IMR-90 (cell line): ENCODE data around the gene PPP4C. TPM values are rescaled to one million over a fixed set of nuclear protein-coding genes. Genes with fewer than 3 reads are reported as not detected.

Experiments
- ATAC-seq: fragments of 200-7000 bp; cut with Tn5 transposase; 2 replicates; pipeline ENCODE4 v1.9.1; 2020; ENCODE audit warnings: low read depth, mild to moderate bottlenecking, moderate library complexity
- BruUV-seq: library from RNA; stranded (reverse); fragments of 400-500 nt; replicated peaks from 2 replicates; lab custom pipeline; 2021; lab: Mats Ljungman, UMichigan
- CTCF ChIA-PET: fragments of 300-600 bp; formaldehyde crosslinking; extraction: SDS; loops from one replicate; lab custom pipeline; 2021; ENCODE audit warnings: antibody characterized with exemption; lab: Yijun Ruan, JAX
- POLR2A ChIA-PET: fragments of 300-600 bp; sonication (Branson Sonifier 250); formaldehyde crosslinking; loops from one replicate; lab custom pipeline; 2022; ENCODE audit warnings: antibody characterized with exemption; ENCODE audit not compliant: unreplicated experiment; lab: Charles Lee
- DNase-seq: peaks from one replicate; pipeline ENCODE4 v3.0.0; 2013
- H2AFZ ChIP-seq: replicated peaks from 2 replicates; pipeline ENCODE3; 2013; ENCODE audit warnings: low read length, mild to moderate bottlenecking; ENCODE audit not compliant: poor library complexity
- H2AK5ac ChIP-seq: 2 replicates; pipeline ENCODE4 v1.6.1; 2013; ENCODE audit warnings: low read depth, low read length, inconsistent platforms
- H2AK9ac ChIP-seq: replicated peaks from 2 replicates; pipeline ENCODE3; 2013; ENCODE audit warnings: mild to moderate bottlenecking, low read depth, low read length, moderate library complexity; ENCODE audit not compliant: poor library complexity
- H2BK120ac ChIP-seq: 2 replicates; pipeline ENCODE4 v1.6.1; 2013; ENCODE audit warnings: low read depth, low read length, inconsistent platforms
- H2BK15ac ChIP-seq: 3 replicates; pipeline ENCODE4 v1.6.1; 2013; ENCODE audit warnings: low read depth, low read length, inconsistent platforms
- H2BK20ac ChIP-seq: 2 replicates; pipeline ENCODE4 v1.6.1; 2013; ENCODE audit warnings: low read depth, mild to moderate bottlenecking, inconsistent platforms, low read length, moderate library complexity
- H2BK5ac ChIP-seq: 2 replicates; pipeline ENCODE4 v1.6.1; 2013; ENCODE audit warnings: mild to moderate bottlenecking, low read depth, low read length, inconsistent platforms; ENCODE audit not compliant: poor library complexity, severe bottlenecking
- H3K14ac ChIP-seq: replicated peaks from 2 replicates; pipeline ENCODE4 v1.6.1; 2013; ENCODE audit warnings: low read depth, low read length, inconsistent platforms
- H3K18ac ChIP-seq: 2 replicates; pipeline ENCODE4 v1.6.1; 2013; ENCODE audit warnings: low read depth, low read length, control low read depth
- H3K23ac ChIP-seq: 2 replicates; pipeline ENCODE4 v1.6.1; 2013; ENCODE audit warnings: low read depth, low read length, inconsistent platforms
- H3K27ac ChIP-seq: 2 replicates; pipeline ENCODE4 v1.5.1; 2013; ENCODE audit warnings: mild to moderate bottlenecking, control low read depth, low read length; ENCODE audit not compliant: insufficient read depth
- H3K27me3 ChIP-seq: 2 replicates; pipeline ENCODE4 v1.6.1; 2013; ENCODE audit warnings: low read length; ENCODE audit not compliant: control insufficient read depth, insufficient read depth
- H3K36me3 ChIP-seq: 2 replicates; pipeline ENCODE4 v1.6.1; 2013; ENCODE audit warnings: low read length, mixed read lengths; ENCODE audit not compliant: control insufficient read depth, insufficient read depth
- H3K4ac ChIP-seq: 2 replicates; pipeline ENCODE4 v1.6.1; 2013; ENCODE audit warnings: low read depth, low read length, inconsistent platforms
- H3K4me1 ChIP-seq: 2 replicates; pipeline ENCODE4 v1.6.1; 2013; ENCODE audit warnings: low read length, mixed read lengths; ENCODE audit not compliant: control insufficient read depth, insufficient read depth
- H3K4me2 ChIP-seq: 2 replicates; pipeline ENCODE4 v1.6.1; 2013; ENCODE audit warnings: low read depth, mild to moderate bottlenecking, control low read depth, low read length, moderate library complexity
- H3K4me3 ChIP-seq: 2 replicates; pipeline ENCODE4 v1.5.1; 2013; ENCODE audit warnings: low read depth, mild to moderate bottlenecking, control low read depth, low read length, moderate library complexity; ENCODE audit not compliant: insufficient read depth
- H3K56ac ChIP-seq: 2 replicates; pipeline ENCODE4 v1.6.1; 2013; ENCODE audit warnings: low read length, inconsistent platforms; ENCODE audit not compliant: insufficient read depth; ENCODE audit errors: extremely low read depth
- H3K79me1 ChIP-seq, 2 experiments: 2 replicates each; pipeline ENCODE4 v1.6.1; 2013; ENCODE audit warnings: low read length in 2 of 2, inconsistent platforms in 1 of 2, low read depth in 1 of 2
- H3K9ac ChIP-seq: 2 replicates; pipeline ENCODE4 v1.6.1; 2013; ENCODE audit warnings: low read depth, low read length, control low read depth
- H3K9me1 ChIP-seq: 2 replicates; pipeline ENCODE4 v1.6.1; 2013; ENCODE audit warnings: low read length, inconsistent platforms; ENCODE audit not compliant: insufficient read depth
- H3K9me3 ChIP-seq: 2 replicates; pipeline ENCODE4 v1.6.1; 2013; ENCODE audit warnings: low read length; ENCODE audit not compliant: control insufficient read depth, insufficient read depth
- H4K20me1 ChIP-seq: 2 replicates; pipeline ENCODE4 v1.6.1; 2013; ENCODE audit warnings: low read length, inconsistent platforms; ENCODE audit not compliant: insufficient read depth
- H4K5ac ChIP-seq: 2 replicates; pipeline ENCODE4 v1.6.1; 2013; ENCODE audit warnings: mild to moderate bottlenecking, low read depth, low read length, control low read depth
- H4K8ac ChIP-seq, 2 experiments: 2 replicates each; pipeline ENCODE4 v1.6.1; 2013; ENCODE audit warnings: low read depth in 2 of 2, low read length in 2 of 2, control low read depth in 1 of 2, inconsistent platforms in 1 of 2
- H4K91ac ChIP-seq: 2 replicates; pipeline ENCODE4 v1.6.1; 2013; ENCODE audit warnings: low read depth, low read length, inconsistent platforms; ENCODE audit not compliant: insufficient read depth
- BHLHE40 ChIP-seq: fragments of 150-350 bp; IDR thresholded peaks from 2 replicates; pipeline ENCODE4 v1.6.1; 2016; ENCODE audit warnings: mild to moderate bottlenecking, low read depth, low read length
- CEBPB ChIP-seq: IDR thresholded peaks from 2 replicates; pipeline ENCODE4 v1.6.1; 2012; ENCODE audit warnings: low read depth, low read length, improper control_type of control experiment
- CHD1 ChIP-seq: IDR thresholded peaks from 2 replicates; pipeline ENCODE4 v1.6.1; 2012; ENCODE audit warnings: low read depth, low read length, improper control_type of control experiment
- FOS ChIP-seq: fragments of 150-350 bp; IDR thresholded peaks from 2 replicates; pipeline ENCODE4 v1.6.1; 2016; ENCODE audit warnings: low read depth, low read length
- MAFK ChIP-seq: IDR thresholded peaks from 2 replicates; pipeline ENCODE4 v1.6.1; 2012; ENCODE audit warnings: low read depth, low read length, improper control_type of control experiment
- MAZ ChIP-seq: IDR thresholded peaks from 2 replicates; pipeline ENCODE4 v1.6.1; 2012; ENCODE audit warnings: low read depth, mild to moderate bottlenecking, low read length, improper control_type of control experiment, moderate library complexity, borderline replicate concordance
- MXI1 ChIP-seq: IDR thresholded peaks from 2 replicates; pipeline ENCODE4 v1.6.1; 2012; ENCODE audit warnings: low read depth, mild to moderate bottlenecking, low read length, moderate library complexity, borderline replicate concordance
- NFE2L2 ChIP-seq: fragments of 150-350 bp; IDR thresholded peaks from 2 replicates; pipeline ENCODE4 v1.6.1; 2016; ENCODE audit warnings: low read depth, mild to moderate bottlenecking, low read length
- RCOR1 ChIP-seq: IDR thresholded peaks from 2 replicates; pipeline ENCODE4 v1.6.1; 2012; ENCODE audit warnings: mild to moderate bottlenecking, low read length, improper control_type of control experiment; ENCODE audit not compliant: insufficient replicate concordance
- RFX5 ChIP-seq: IDR thresholded peaks from 2 replicates; pipeline ENCODE4 v1.8.0; 2012; ENCODE audit warnings: low read depth, mild to moderate bottlenecking, low read length, moderate library complexity
- WGBS, 2 experiments: methylation state at CpG; one replicate each; pipeline versions ENCODE4 v1.1.5 to v1.1.7; 2013; ENCODE audit warnings: missing lambda C conversion rate in 2 of 2; ENCODE audit not compliant: insufficient read length in 1 of 2; ENCODE audit errors: extremely low coverage in 2 of 2; 5-methylcytosine and 5-hydroxymethylcytosine counted together
- dilution Hi-C: fragments of 300-500 bp; cut with HindIII; formaldehyde crosslinking; loops from one replicate; pipeline ENCODE4 v1.14.3; 2018; ENCODE audit warnings: low sequenced_read_pairs; ENCODE audit not compliant: unreplicated experiment
- in situ Hi-C: fragments of 300-500 bp; cut with MboI; formaldehyde crosslinking; loops from 3 replicates; pipeline ENCODE4 v1.14.3; 2019; ENCODE audit warnings: low sequenced_read_pairs, inconsistent platforms, mixed read lengths
- intact Hi-C: fragments of 100-400 bp; cut with micrococcal nuclease; formaldehyde crosslinking; loops from 2 replicates; pipeline ENCODE4 v1.10.0; 2022
- polyA plus RNA-seq, 3 experiments: library from polyadenylated mRNA; depleted of rRNA; stranded (reverse); fragments of >200 nt; gene quantifications; 2 replicates each; pipeline ENCODE4 v1.2.3, GENCODE V29; 2012; ENCODE audit warnings: low replicate concordance in 1 of 3
- total RNA-seq: library from RNA; depleted of rRNA; stranded (reverse); fragments of >200 nt; gene quantifications from 2 replicates; pipeline ENCODE4 v1.2.3, GENCODE V29; 2012
- TF ChIP-seq, protein P1 (sequence below): conservative IDR thresholded peaks from 2 replicates; pipeline ENCODE4 v1.5.1; 2012; ENCODE audit warnings: mild to moderate bottlenecking, low read depth, low read length, improper control_type of control experiment
- TF ChIP-seq, protein P2 (sequence below): fragments of 150-350 bp; IDR thresholded peaks from 2 replicates; pipeline ENCODE4 v1.6.1; 2017; ENCODE audit warnings: mild to moderate bottlenecking, antibody characterized with exemption, low read length, low read depth

Gene PPP4C
- total and polyA plus RNA-seq, 2 of the 4 experiments (the other 2 are of a cell fraction) = 200 to 209 TPM

DNA sequence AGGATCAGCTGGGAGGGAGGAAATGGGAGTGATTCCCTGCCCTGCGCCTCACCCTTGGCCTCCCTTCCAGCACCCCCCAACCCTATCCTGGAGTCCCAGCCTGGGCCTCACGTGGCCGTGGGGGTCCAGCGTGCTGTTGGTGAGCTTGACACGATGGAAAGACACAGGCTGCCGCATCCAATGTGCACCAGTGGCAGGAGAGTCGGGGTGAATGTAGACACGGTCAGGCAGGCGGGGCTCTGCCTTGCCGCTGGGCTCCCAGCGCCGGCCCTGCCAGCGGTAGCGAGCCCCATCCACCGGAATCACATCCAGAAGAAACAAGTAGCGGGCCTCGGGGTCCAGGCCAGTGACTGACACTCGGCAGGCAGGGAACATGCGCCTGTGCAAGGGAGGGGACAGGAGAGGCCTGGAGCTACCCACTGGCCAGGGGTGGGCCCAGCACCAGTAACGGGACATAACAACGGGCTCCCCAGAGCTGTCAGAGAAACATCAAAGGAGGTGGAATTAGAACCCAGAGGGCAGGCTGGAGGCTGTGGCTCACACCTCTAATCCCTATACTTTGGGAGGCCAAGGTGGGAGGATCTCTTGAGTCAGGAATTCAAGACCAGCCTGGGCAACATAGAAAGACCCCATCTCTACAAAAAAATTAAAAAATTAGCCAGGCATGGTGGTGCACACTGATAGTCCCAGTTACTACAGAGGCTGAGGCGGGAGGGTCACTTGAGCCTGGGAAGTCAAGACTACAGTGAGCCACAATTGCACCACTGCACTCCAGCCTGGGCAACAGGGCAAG, 13.2 kb downstream of the PPP4C start (continued):
- TF ChIP-seq BHLHE40 = no peak

DNA sequence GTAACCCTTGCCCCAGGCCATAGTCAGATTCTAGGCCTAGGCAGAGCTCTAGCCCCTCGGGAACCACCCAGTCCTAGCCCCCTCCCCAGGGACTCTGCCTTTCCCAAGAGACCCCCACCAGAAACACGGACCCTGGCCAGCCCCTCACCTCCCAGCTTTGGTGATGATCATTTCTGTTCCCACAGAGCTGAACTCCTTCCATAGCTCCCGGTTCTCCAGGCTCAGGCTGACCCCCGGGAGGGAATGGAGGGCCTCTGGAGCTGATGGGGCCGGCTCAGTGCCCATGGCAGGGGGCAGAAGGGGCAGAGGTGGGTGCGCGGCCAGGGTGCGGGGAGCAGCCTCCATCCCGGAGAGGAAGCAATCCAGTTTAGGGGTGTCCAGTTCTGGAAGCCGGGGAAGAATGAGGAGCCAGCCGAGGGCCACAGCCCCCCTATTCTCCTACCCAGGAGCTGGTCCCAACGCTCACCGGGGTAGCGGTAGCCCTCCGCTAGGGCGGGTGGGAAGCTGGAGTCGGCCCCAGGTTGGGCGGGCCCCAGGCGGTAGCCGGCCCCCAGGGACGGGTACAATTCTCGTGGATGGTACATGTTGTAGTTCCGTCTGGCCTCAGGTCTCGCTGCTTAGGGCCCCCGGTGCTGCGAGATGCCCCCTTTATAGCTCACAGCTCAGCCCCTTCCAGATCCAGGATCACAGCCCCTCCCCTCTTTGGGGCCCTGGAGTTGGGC, 15.0 kb downstream of the PPP4C start:
- Histone ChIP-seq H4K20me1 (no peaks in the 10 kb centered on the region), H4K91ac (no peak overlapping the region), H3K56ac (no peak overlapping the region), H2AK9ac (peak overlapping the region; percentile 79), H2BK20ac (no peak overlapping the region), H3K4ac (peak overlapping the region; percentile 45; the same call in 1 of the 2 replicates), H3K9me1 (no peaks in the 10 kb centered on the region), H2BK5ac (no peak overlapping the region), H4K5ac (no peak overlapping the region), H3K36me3 (peaks cover 10% of the 10 kb centered on the region), H2AK5ac (peak overlapping the region; percentile 25), H3K4me3 (no peak overlapping the region), H3K18ac (no peak overlapping the region), H3K27ac (no peak overlapping the region), H2AFZ (peak overlapping the region; percentile 83), H4K8ac (peak overlapping the region in 1 of 2 experiments; percentile 84; a peak in 1 of 4 replicates), H3K14ac (no peak overlapping the region), H3K79me1 (peaks cover 0 to 18% of the 10 kb centered on the region in 2 experiments; a peak in 2 of 4 replicates), H3K23ac (no peak overlapping the region), H3K4me1 (peaks cover 11% of the 10 kb centered on the region), H3K27me3 (no peaks in the 10 kb centered on the region), H2BK15ac (no peak overlapping the region; the same call in 2 of the 3 replicates), H3K9me3 (no peaks in the 10 kb centered on the region), H3K4me2 (no peak overlapping the region), H3K9ac (no peak overlapping the region), H2BK120ac (0 out of 2 replicates have a peak overlapping the region, but pooled peaks have one; percentile 59)
- intact Hi-C loops = loop anchor here (10.0 kb wide), 1 partner anchor 314 kb away; the partner anchor contains the start of gene ZNF771
- no peak for DNase-seq
- no TSS peak for BruUV-seq
- POLR2A ChIA-PET = no interaction called here
- CTCF ChIA-PET = interaction anchor here (1.0 kb wide), 1 partner anchor 538 kb away, joined by 4 read pairs; no protein-coding TSS in a partner anchor
- 60% methylated on average over 3 of the region's 26 CpGs; no CpG with 5 or more reads in 1 of the 2 experiments for WGBS, 2 experiments
- ATAC-seq = no peak
- dilution Hi-C loops = no loop called here
- in situ Hi-C loops = no loop called here
- TF ChIP-seq, protein P1, sequence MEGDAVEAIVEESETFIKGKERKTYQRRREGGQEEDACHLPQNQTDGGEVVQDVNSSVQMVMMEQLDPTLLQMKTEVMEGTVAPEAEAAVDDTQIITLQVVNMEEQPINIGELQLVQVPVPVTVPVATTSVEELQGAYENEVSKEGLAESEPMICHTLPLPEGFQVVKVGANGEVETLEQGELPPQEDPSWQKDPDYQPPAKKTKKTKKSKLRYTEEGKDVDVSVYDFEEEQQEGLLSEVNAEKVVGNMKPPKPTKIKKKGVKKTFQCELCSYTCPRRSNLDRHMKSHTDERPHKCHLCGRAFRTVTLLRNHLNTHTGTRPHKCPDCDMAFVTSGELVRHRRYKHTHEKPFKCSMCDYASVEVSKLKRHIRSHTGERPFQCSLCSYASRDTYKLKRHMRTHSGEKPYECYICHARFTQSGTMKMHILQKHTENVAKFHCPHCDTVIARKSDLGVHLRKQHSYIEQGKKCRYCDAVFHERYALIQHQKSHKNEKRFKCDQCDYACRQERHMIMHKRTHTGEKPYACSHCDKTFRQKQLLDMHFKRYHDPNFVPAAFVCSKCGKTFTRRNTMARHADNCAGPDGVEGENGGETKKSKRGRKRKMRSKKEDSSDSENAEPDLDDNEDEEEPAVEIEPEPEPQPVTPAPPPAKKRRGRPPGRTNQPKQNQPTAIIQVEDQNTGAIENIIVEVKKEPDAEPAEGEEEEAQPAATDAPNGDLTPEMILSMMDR = no peak
- TF ChIP-seq FOS (no peak), RCOR1 (no peak), RFX5 (no peak), MAFK (no peak), NFE2L2 (no peak), CEBPB (no peak), CHD1 (no peak), MAZ (no peak), BHLHE40 (no peak), MXI1 (no peak)
- TF ChIP-seq, protein P2, sequence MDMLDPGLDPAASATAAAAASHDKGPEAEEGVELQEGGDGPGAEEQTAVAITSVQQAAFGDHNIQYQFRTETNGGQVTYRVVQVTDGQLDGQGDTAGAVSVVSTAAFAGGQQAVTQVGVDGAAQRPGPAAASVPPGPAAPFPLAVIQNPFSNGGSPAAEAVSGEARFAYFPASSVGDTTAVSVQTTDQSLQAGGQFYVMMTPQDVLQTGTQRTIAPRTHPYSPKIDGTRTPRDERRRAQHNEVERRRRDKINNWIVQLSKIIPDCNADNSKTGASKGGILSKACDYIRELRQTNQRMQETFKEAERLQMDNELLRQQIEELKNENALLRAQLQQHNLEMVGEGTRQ = no peak
